ENCODE results near the gene MAPKAPK2. TPM values are rescaled to one million over a fixed set of nuclear protein-coding genes. Genes with fewer than 3 reads are reported as not detected.

MAPKAPK2 gene
- total RNA-seq: 25.6 and 43.6 TPM in 2 replicates

DNA sequence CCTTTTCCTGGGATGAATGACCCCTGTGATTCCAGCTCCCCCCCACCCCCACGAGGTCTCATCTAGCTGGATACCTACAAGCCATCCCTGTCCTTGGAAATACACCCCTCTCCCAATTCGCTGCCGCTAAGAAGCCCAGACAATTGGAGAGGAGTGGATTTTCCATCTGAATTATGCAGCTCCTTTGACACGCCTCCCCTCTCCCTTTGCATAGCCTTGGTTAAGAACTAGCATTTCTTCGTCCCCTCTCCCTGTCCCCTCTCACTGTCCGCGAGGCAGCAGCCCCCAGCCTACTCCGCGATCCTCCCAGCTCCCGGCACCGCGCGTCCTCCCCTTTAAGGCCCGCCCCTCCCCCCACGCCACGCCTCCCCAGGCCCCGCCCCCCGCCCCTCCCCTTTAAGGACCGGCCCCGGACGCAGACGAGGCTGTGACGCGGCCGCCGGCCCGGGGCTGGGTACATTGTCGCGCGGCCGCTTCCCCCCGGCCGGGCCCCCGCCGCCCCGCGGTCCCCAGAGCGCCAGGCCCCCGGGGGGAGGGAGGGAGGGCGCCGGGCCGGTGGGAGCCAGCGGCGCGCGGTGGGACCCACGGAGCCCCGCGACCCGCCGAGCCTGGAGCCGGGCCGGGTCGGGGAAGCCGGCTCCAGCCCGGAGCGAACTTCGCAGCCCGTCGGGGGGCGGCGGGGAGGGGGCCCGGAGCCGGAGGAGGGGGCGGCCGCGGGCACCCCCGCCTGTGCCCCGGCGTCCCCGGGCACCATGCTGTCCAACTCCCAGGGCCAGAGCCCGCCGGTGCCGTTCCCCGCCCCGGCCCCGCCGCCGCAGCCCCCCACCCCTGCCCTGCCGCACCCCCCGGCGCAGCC is at the start of gene MAPKAPK2:
TSS of gene MAPKAPK2 (plus strand) at position 428 of the 856 bp plus-strand sequence. CDS start at position 753, 325 bp downstream.

DNA sequence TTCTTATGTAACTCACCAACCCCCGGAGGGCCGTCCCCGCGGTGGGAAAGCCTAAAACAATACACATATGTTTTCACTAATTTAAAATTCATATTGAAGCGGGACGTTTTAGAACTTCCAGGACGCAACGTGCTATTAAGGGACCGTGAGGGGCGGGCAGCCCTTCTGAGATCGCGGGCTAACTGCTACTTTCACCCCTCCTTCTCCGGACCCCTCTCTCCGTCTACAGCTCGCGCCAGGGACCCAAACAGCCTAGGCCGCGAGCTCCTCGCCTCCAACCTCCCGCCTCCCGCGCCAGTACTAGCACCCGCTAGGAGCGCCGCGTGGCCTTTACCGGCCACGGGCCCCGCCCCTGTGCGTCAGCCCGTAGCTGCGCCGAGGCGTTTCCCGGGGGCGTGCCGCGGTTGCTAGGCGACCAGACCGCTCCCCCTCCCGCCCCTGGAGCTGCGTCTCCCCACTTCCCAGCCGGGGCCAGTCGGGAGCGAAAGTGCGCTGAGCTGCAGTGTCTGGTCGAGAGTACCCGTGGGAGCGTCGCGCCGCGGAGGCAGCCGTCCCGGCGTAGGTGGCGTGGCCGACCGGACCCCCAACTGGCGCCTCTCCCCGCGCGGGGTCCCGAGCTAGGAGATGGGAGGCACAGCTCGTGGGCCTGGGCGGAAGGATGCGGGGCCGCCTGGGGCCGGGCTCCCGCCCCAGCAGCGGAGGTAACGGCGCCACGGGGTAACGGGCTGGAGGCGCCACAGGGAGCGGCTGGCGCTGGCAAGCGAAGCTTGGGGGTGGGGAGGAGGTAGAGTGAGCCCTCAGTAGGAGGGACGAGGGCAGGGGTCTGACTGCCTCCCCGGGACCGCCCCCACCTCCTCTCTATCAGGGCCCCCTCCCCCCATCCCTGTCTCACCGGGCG is 49.4 kb upstream of the MAPKAPK2 start, which contains the start of gene DYRK3:
TSS of gene DYRK3 (plus strand) at position 457 of the 898 bp plus-strand sequence. CDS start at position 625, 168 bp downstream.

DNA sequence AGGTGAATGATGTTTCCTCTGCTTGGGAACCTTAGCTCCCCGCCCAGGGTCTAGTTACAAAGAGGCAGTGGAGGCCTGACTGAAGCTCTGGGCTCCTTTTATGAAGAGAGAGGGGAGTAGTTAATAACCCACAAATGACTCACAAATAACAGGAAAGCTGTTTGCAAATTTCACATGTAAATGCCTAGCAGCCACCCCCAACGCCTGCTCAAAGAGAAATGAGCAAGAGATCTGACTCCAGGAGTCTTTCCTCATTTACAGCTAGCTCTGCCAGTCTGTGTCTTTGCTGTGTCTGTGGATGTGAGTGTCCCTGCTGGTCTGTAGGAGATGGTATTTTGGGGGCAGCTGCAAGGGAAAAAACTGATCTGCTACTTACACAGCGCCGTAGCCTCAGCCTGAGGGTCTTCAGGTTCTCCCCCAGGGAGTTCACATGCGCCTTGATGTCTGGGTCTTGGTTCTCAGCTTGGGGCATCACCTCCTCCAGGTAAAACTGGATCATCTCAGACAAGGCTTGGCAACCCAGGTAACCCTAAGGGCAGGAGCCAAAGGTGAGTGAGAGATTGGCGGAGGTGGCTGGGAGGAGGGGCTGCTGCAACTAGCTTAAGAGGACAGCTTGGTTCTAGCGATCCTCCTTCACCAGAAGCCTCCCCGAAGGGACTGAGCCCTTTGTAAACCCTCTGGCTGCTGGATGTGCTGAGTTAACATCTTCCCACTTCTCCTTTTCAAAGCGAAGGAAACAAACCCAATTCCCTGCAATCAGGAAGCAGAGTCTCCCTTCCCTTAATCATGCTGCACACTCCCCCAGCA is 86.0 kb downstream of the MAPKAPK2 start, which contains the start of gene IL19:
TSS of gene IL19 (plus strand) at position 243 of the 807 bp plus-strand sequence. CDS start 65,890 bp downstream, outside the sequence.

GRCh38 chr1:206772243-206772937 is 87.7 kb downstream of the MAPKAPK2 start, which contains the start of gene IL10:
Gene IL10 (minus strand): TSS chr1:206772494. CDS start chr1:206772435, 59 bp downstream.

Other genes starting within 250 kb of the MAPKAPK2 start
- 4.0 and 15.2 TPM in 2 replicates for gene IKBKE, start 214.4 kb upstream of the MAPKAPK2 start, total RNA-seq
- gene RASSF5, start 177.4 kb upstream of the MAPKAPK2 start, total RNA-seq: 3.1 and 15.3 TPM in 2 replicates
- gene EIF2D, start 72.4 kb upstream of the MAPKAPK2 start, total RNA-seq: 55.6 and 60.5 TPM in 2 replicates
- 15.2 and 32.6 TPM in 2 replicates for gene DYRK3, start 49.4 kb upstream of the MAPKAPK2 start, total RNA-seq
- 0.24 TPM in 1 of 2 replicates, not detected in the other for gene IL19, start 85.9 kb downstream of the MAPKAPK2 start, total RNA-seq
- not detected in 2 replicates for gene IL10, start 87.6 kb downstream of the MAPKAPK2 start, total RNA-seq
- 0.72 TPM in 1 of 2 replicates, not detected in the other for gene IL20, start 180.7 kb downstream of the MAPKAPK2 start, total RNA-seq
- gene IL24, start 212.5 kb downstream of the MAPKAPK2 start, total RNA-seq: 1.9 TPM in 1 of 2 replicates, not detected in the other
- gene FCMR, start 237.0 kb downstream of the MAPKAPK2 start, total RNA-seq: under 0.01 TPM in 1 of 2 replicates, not detected in the other

Data from tracheal epithelial cell (primary cell).